BLaER1 (cell line): Measurements from ENCODE around the gene WDR83.

Experiments used
- H3K27ac ChIP-seq: shearing (Covaris generic); formaldehyde crosslinking; 2 replicates; pipeline ENCODE4 v1.8.1; 2022
- H3K27me3 ChIP-seq: shearing (Covaris generic); formaldehyde crosslinking; 2 replicates; pipeline ENCODE4 v1.8.1; 2022
- H3K36me3 ChIP-seq: shearing (Covaris generic); formaldehyde crosslinking; 2 replicates; pipeline ENCODE4 v1.8.1; 2022
- H3K4me1 ChIP-seq: shearing (Covaris generic); formaldehyde crosslinking; 2 replicates; pipeline ENCODE4 v1.8.1; 2022
- H3K4me2 ChIP-seq: shearing (Covaris generic); formaldehyde crosslinking; 2 replicates; pipeline ENCODE4 v1.8.1; 2022
- H3K4me3 ChIP-seq: shearing (Covaris generic); formaldehyde crosslinking; 2 replicates; pipeline ENCODE4 v1.8.1; 2022
- H3K9ac ChIP-seq: shearing (Covaris generic); formaldehyde crosslinking; 2 replicates; pipeline ENCODE4 v1.8.1; 2022
- H3K9me3 ChIP-seq: shearing (Covaris generic); formaldehyde crosslinking; 2 replicates; pipeline ENCODE4 v1.8.1; 2022
- H4K20me1 ChIP-seq: shearing (Covaris generic); formaldehyde crosslinking; 2 replicates; pipeline ENCODE4 v1.8.1; 2022
- Cebpa-rat ChIP-seq: shearing (Covaris generic); IDR thresholded peaks from 2 replicates; pipeline ENCODE4 v1.8.1; 2022

The WDR83 gene

DNA sequence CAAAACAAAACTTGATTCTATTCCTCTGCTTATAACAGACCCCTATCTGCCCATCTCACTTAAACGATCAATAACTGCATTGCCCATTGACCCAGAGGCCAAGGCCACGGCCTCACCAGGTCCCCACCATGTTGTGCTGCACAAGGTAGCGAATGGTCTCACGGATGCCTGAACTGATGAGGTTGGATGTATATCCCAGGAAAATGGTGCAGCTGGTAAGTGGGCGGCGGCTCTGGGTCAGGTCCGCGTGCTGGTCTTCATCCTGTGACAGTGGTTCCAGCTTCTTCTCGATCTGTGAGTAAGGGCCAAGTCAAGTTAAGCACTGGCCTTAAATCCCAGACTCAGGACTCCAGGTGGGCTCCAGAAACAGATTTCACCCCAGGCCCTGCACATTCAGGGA is 13.4 kb downstream of the WDR83 start:
- peaks cover 52% of the 10 kb centered on the region for H3K36me3 ChIP-seq

DNA sequence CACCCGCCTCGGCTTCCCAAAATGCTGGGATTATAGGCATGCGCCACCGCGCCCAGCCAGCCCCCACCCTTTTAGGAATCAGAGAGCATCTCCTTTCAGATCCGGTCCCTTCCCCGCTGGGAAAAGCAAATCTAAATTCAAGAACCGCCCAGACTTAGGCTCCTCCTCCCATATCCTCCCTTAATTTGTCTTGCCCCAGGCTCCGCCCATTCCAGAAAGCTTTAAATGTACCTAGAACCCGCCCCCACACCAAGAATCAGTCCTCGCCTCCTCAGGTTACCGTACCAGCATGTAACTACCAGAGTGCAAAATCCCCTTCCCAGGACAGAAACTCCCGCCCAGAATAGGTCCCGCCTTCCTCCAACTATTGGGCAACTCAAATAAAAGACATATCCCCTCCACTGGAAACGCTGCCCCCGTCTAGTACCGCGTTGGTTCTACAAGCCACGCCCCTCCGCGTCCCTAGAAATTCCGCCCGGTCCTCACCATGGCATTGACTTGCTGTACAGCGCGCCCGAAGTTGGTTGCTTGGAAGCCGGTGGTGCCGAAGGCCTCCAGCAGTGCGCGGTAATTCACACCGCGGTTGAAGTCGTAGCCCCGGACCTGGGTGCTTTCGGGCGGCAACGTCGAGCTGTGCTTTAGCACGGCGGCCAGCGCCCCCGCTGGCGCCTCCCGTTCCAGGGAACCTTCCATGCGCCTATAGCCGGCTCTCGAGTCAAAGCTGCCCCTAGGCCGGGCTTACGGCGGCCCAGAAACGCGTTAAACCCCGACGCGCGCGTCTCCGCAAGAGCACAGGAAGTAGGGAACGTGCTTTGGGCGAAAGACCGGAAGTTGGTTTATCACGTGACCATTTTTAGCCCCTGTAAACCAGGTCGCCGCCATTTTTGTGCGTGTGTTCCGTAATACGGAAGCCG is 14.7 kb downstream of the WDR83 start, which contains the start of gene DHPS:
Gene DHPS, minus strand, starts transcription at position 807 of the 914 bp plus-strand sequence. Its CDS starts 114 bp downstream, at position 693.
- no peaks in the 10 kb centered on the region for H3K27me3 ChIP-seq
- H3K4me1 ChIP-seq = peaks cover 43% of the 10 kb centered on the region
- H3K27ac ChIP-seq = peak within 1 kb of the TSS; percentile 99
- H4K20me1 ChIP-seq = peaks cover 35% of the 10 kb centered on the region
- peaks cover 39% of the 10 kb centered on the region for H3K36me3 ChIP-seq
- no peaks in the 10 kb centered on the region for H3K9me3 ChIP-seq
- H3K9ac ChIP-seq = peak within 1 kb of the TSS; percentile 98
- peak; percentile 96 for TF ChIP-seq Cebpa-rat
- H3K4me2 ChIP-seq = peak within 1 kb of the TSS; percentile 79
- peak within 1 kb of the TSS; percentile 78 for H3K4me3 ChIP-seq

More for the DNA sequence above, 13.4 kb downstream of the WDR83 start:
- H4K20me1 ChIP-seq = peaks cover 48% of the 10 kb centered on the region
- TF ChIP-seq Cebpa-rat = no peak
- peak overlapping the region; percentile 46; the same call in 1 of the 2 replicates for H3K9ac ChIP-seq
- no peak overlapping the region for H3K27ac ChIP-seq
- H3K4me1 ChIP-seq = peaks cover 34% of the 10 kb centered on the region
- H3K9me3 ChIP-seq = no peaks in the 10 kb centered on the region
- peak overlapping the region; percentile 78 for H3K4me3 ChIP-seq
- no peaks in the 10 kb centered on the region for H3K27me3 ChIP-seq
- H3K4me2 ChIP-seq = peak overlapping the region; percentile 79

GRCh38 chr19:12685831-12686230 is 19.2 kb downstream of the WDR83 start:
- Histone ChIP-seq H3K4me2 (peak overlapping the region; percentile 98), H3K36me3 (no peaks in the 10 kb centered on the region)

GRCh38 chr19:12687496-12688196 is 21.0 kb downstream of the WDR83 start, which contains the start of gene GNG14:
Gene GNG14, plus strand, starts transcription at chr19:12687998. Its CDS starts 51 bp downstream, at chr19:12688049.
- H4K20me1 ChIP-seq = no peaks in the 10 kb centered on the region
- H3K9ac ChIP-seq = peak within 1 kb of the TSS; percentile 82
- peak within 1 kb of the TSS; percentile 88 for H3K27ac ChIP-seq
- no peaks in the 10 kb centered on the region for H3K27me3 ChIP-seq
- H3K4me1 ChIP-seq = peaks cover 70% of the 10 kb centered on the region
- H3K4me2 ChIP-seq = peak within 1 kb of the TSS; percentile 98
- peak within 1 kb of the TSS; percentile 74 for H3K4me3 ChIP-seq
- peaks cover 9% of the 10 kb centered on the region for H3K36me3 ChIP-seq
- H3K9me3 ChIP-seq = no peaks in the 10 kb centered on the region
- no peak for TF ChIP-seq Cebpa-rat

More at GRCh38 chr19:12685831-12686230, 19.2 kb downstream of the WDR83 start:
- Histone ChIP-seq H3K27ac (peak overlapping the region; percentile 88), H3K9me3 (no peaks in the 10 kb centered on the region), H3K9ac (peak overlapping the region; percentile 24; the same call in 1 of the 2 replicates), H3K4me1 (peaks cover 68% of the 10 kb centered on the region), H3K27me3 (no peaks in the 10 kb centered on the region), H3K4me3 (no peak overlapping the region), H4K20me1 (peaks cover 4% of the 10 kb centered on the region)
- no peak for TF ChIP-seq Cebpa-rat

GRCh38 chr19:12689012-12689411 is 22.4 kb downstream of the WDR83 start:
- Histone ChIP-seq H3K9ac (peak overlapping the region; percentile 82), H3K27me3 (no peaks in the 10 kb centered on the region), H3K4me1 (peaks cover 66% of the 10 kb centered on the region), H3K36me3 (peaks cover 14% of the 10 kb centered on the region), H3K4me2 (peak overlapping the region; percentile 98), H3K4me3 (peak overlapping the region; percentile 74), H3K9me3 (no peaks in the 10 kb centered on the region), H3K27ac (peak overlapping the region; percentile 88), H4K20me1 (no peaks in the 10 kb centered on the region)
- no peak for TF ChIP-seq Cebpa-rat

GRCh38 chr19:12689581-12690216 is 23.1 kb downstream of the WDR83 start:
- H3K27ac ChIP-seq = peak overlapping the region; percentile 88
- no peaks in the 10 kb centered on the region for H4K20me1 ChIP-seq
- H3K9me3 ChIP-seq = no peaks in the 10 kb centered on the region
- peaks cover 66% of the 10 kb centered on the region for H3K4me1 ChIP-seq
- no peak for TF ChIP-seq Cebpa-rat
- peak overlapping the region; percentile 98 for H3K4me2 ChIP-seq
- H3K9ac ChIP-seq = peak overlapping the region; percentile 82
- H3K27me3 ChIP-seq = no peaks in the 10 kb centered on the region
- H3K36me3 ChIP-seq = peaks cover 14% of the 10 kb centered on the region
- H3K4me3 ChIP-seq = peak overlapping the region; percentile 74

GRCh38 chr19:12692960-12693359 is 26.4 kb downstream of the WDR83 start:
- Histone ChIP-seq H4K20me1 (0 out of 2 replicates have a peak, but pooled peaks cover under 1% of the 10 kb centered on the region), H3K27ac (no peak overlapping the region), H3K9me3 (no peaks in the 10 kb centered on the region), H3K4me1 (peaks cover 65% of the 10 kb centered on the region), H3K9ac (no peak overlapping the region), H3K4me3 (no peak overlapping the region), H3K4me2 (no peak overlapping the region), H3K27me3 (no peaks in the 10 kb centered on the region), H3K36me3 (peaks cover 16% of the 10 kb centered on the region)
- TF ChIP-seq Cebpa-rat = no peak

- TF ChIP-seq Cebpa-rat = no peak
- H3K9ac ChIP-seq = no peak overlapping the region
- no peak overlapping the region for H3K27ac ChIP-seq
Observed at GRCh38 chr19:12694641-12695040, 28.0 kb downstream of the WDR83 start.

DNA sequence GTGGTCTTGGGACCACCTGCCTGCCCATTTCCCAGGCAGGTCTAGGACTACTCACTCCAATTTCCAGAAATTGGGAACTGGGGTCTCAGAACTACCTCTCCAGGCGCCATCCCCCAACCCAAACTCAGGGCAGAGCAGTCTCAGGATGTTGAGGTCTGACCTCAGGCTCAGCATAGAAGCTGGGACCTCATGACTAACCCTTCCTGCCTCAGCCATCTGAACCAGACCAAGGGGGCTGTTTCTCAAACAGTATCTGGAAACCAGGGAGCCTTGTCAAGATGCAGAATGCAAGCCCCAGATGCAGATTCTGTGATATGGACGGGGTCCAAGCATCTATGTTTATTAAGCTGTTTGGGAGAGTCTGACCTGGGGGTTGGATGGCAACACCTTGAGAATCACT is 28.5 kb downstream of the WDR83 start:
- H3K9ac ChIP-seq = no peak overlapping the region
- peaks cover 18% of the 10 kb centered on the region for H4K20me1 ChIP-seq
- no peak overlapping the region for H3K4me3 ChIP-seq
- H3K4me1 ChIP-seq = peaks cover 51% of the 10 kb centered on the region
- no peak overlapping the region for H3K27ac ChIP-seq
- no peak for TF ChIP-seq Cebpa-rat
- H3K4me2 ChIP-seq = peak overlapping the region; percentile 97
- no peaks in the 10 kb centered on the region for H3K27me3 ChIP-seq
- peaks cover 38% of the 10 kb centered on the region for H3K36me3 ChIP-seq
- no peaks in the 10 kb centered on the region for H3K9me3 ChIP-seq

More at GRCh38 chr19:12694641-12695040, 28.0 kb downstream of the WDR83 start:
- no peaks in the 10 kb centered on the region for H3K9me3 ChIP-seq
- H3K4me2 ChIP-seq = 0 out of 2 replicates have a peak overlapping the region, but pooled peaks have one; percentile 97
- H3K36me3 ChIP-seq = peaks cover 33% of the 10 kb centered on the region
- no peak overlapping the region for H3K4me3 ChIP-seq
- no peaks in the 10 kb centered on the region for H3K27me3 ChIP-seq
- peaks cover 55% of the 10 kb centered on the region for H3K4me1 ChIP-seq
- H4K20me1 ChIP-seq = peaks cover 14% of the 10 kb centered on the region; the same call in 1 of the 2 replicates
